SK-N-SH (cell line): ENCODE results near the gene GOLGA8N. TPM values are rescaled to one million over a fixed set of nuclear protein-coding genes. Genes with fewer than 3 reads are reported as not detected.

Experiments
- CTCF ChIA-PET: fragments of 300-600, 350-600 bp; formaldehyde crosslinking; extraction: SDS; loops from one replicate; lab custom pipeline; 2021; lab: Yijun Ruan, JAX
- POLR2A ChIA-PET: fragments of 350-600 bp; sonication (Branson Sonifier 250); formaldehyde crosslinking; extraction: SDS; loops from one replicate; lab custom pipeline; 2020; ENCODE audit warnings: antibody characterized with exemption, inconsistent platforms; lab: Yijun Ruan, JAX
- DNase-seq: peaks from one replicate; pipeline ENCODE4 v3.0.0; 2012
- H2AFZ ChIP-seq: fragments of 200-600 bp; sonication (generic); 2 replicates; pipeline ENCODE4 v1.8.1; 2016; ENCODE audit warnings: antibody characterized with exemption, mild to moderate bottlenecking, low read depth
- H3F3A ChIP-seq: fragments of 200-600 bp; sonication (generic); replicated peaks from 2 replicates; pipeline ENCODE3; 2016; ENCODE audit warnings: antibody characterized with exemption, mild to moderate bottlenecking; ENCODE audit not compliant: insufficient read depth
- H3K27ac ChIP-seq, 2 experiments: fragments of 200-500 bp in 1 of 2; fragments of 200-600 bp in 1 of 2; sonication (Bioruptor generic) in 1 of 2; sonication (generic), shearing (Covaris generic) in 1 of 2; 2 replicates each; pipeline versions ENCODE4 v1.5.1 to v1.6.1; 2014 to 2016; ENCODE audit warnings: low read depth in 2 of 2, inconsistent platforms in 1 of 2, low read length in 1 of 2, mild to moderate bottlenecking in 1 of 2, mixed read lengths in 1 of 2
- H3K27me3 ChIP-seq: fragments of 200-600 bp; sonication (generic), shearing (Covaris generic); 2 replicates; pipeline ENCODE4 v1.6.1; 2016; ENCODE audit warnings: mixed run types; ENCODE audit not compliant: insufficient read depth
- H3K36me3 ChIP-seq, 2 experiments: fragments of 200-500 bp in 1 of 2; fragments of 200-600 bp in 1 of 2; sonication (Bioruptor generic) in 1 of 2; sonication (generic) in 1 of 2; replicated peaks in 1 of 2; 2 replicates each; pipeline versions ENCODE3 to v1.5.1; 2014 to 2016; ENCODE audit warnings: low read length in 1 of 2, mild to moderate bottlenecking in 1 of 2; ENCODE audit not compliant: insufficient read depth in 2 of 2, control insufficient read depth in 1 of 2
- H3K4me1 ChIP-seq, 2 experiments: fragments of 200-500 bp in 1 of 2; fragments of 200-600 bp in 1 of 2; sonication (Bioruptor generic) in 1 of 2; sonication (generic), shearing (Covaris generic) in 1 of 2; 2 replicates each; pipeline versions ENCODE4 v1.5.1 to v1.6.1; 2014 to 2016; ENCODE audit warnings: low read depth in 1 of 2, low read length in 1 of 2, mixed run types in 1 of 2; ENCODE audit not compliant: insufficient read depth in 2 of 2, control insufficient read depth in 1 of 2
- H3K4me2 ChIP-seq: fragments of 200-600 bp; sonication (generic), shearing (Covaris generic); 2 replicates; pipeline ENCODE4 v1.6.1; 2017; ENCODE audit warnings: mixed run types
- H3K4me3 ChIP-seq, 2 experiments: fragments of 200-500 bp in 1 of 2; fragments of 200-600 bp in 1 of 2; sonication (Bioruptor generic) in 1 of 2; sonication (generic), shearing (Covaris generic) in 1 of 2; 2 replicates each; pipeline versions ENCODE4 v1.5.1 to v1.8.1; 2014 to 2016; ENCODE audit warnings: low read depth in 2 of 2, inconsistent platforms in 1 of 2, low read length in 1 of 2, mild to moderate bottlenecking in 1 of 2, mixed read lengths in 1 of 2, moderate library complexity in 1 of 2
- H3K79me2 ChIP-seq: fragments of 200-600 bp; sonication (generic); 2 replicates; pipeline ENCODE4 v1.8.1; 2017; ENCODE audit warnings: mild to moderate bottlenecking; ENCODE audit not compliant: insufficient read depth
- H3K9ac ChIP-seq: fragments of 200-600 bp; sonication (generic); 2 replicates; pipeline ENCODE4 v1.6.1; 2017; ENCODE audit warnings: mixed run types
- H3K9me2 ChIP-seq: fragments of 200-600 bp; sonication (generic); 2 replicates; pipeline ENCODE4 v1.6.1; 2017; ENCODE audit warnings: mixed run types
- H3K9me3 ChIP-seq: fragments of 200-600 bp; sonication (generic); 2 replicates; pipeline ENCODE4 v1.6.1; 2017; ENCODE audit warnings: mixed run types, mild to moderate bottlenecking, moderate library complexity
- H4K20me1 ChIP-seq: fragments of 200-600 bp; sonication (generic); 2 replicates; pipeline ENCODE4 v1.6.1; 2017; ENCODE audit warnings: mild to moderate bottlenecking, mixed run types; ENCODE audit not compliant: insufficient read depth
- FOXM1 ChIP-seq: IDR thresholded peaks from 2 replicates; pipeline ENCODE4 v1.4.0; 2012; ENCODE audit warnings: low read depth, mild to moderate bottlenecking
- GABPA ChIP-seq: IDR thresholded peaks from 2 replicates; pipeline ENCODE4 v1.4.0; 2012; ENCODE audit warnings: low read depth, mild to moderate bottlenecking
- IRF3 ChIP-seq: fragments of 150-350 bp; IDR thresholded peaks from 2 replicates; pipeline ENCODE4 v1.6.1; 2016; ENCODE audit warnings: mild to moderate bottlenecking, low read depth, low read length
- MAX ChIP-seq: IDR thresholded peaks from 2 replicates; pipeline ENCODE4 v1.4.0; 2012; ENCODE audit warnings: low read depth
- NFIC ChIP-seq: IDR thresholded peaks from 2 replicates; pipeline ENCODE4 v1.4.0; 2012; ENCODE audit warnings: borderline replicate concordance
- NRF1 ChIP-seq: IDR thresholded peaks from 2 replicates; pipeline ENCODE4 v1.6.1; 2012; ENCODE audit warnings: low read depth, mild to moderate bottlenecking, low read length
- POLR2AphosphoS5 ChIP-seq: IDR thresholded peaks from 2 replicates; pipeline ENCODE4 v1.6.1; 2012; ENCODE audit warnings: low read depth, low read length
- RAD21 ChIP-seq: IDR thresholded peaks from 2 replicates; pipeline ENCODE4 v1.6.1; 2012; ENCODE audit warnings: mild to moderate bottlenecking, low read length
- RFX5 ChIP-seq: IDR thresholded peaks from 2 replicates; pipeline ENCODE4 v1.6.1; 2012; ENCODE audit warnings: mild to moderate bottlenecking, improper control_type of control experiment, low read length
- RXRA ChIP-seq: IDR thresholded peaks from 2 replicates; pipeline ENCODE4 v1.4.0; 2012; ENCODE audit warnings: low read depth, mild to moderate bottlenecking, borderline replicate concordance
- SIN3A ChIP-seq: IDR thresholded peaks from 2 replicates; pipeline ENCODE4 v1.6.1; 2012; ENCODE audit warnings: low read depth, mild to moderate bottlenecking, low read length, moderate library complexity, borderline replicate concordance
- TAF1 ChIP-seq: IDR thresholded peaks from 2 replicates; pipeline ENCODE4 v1.6.1; 2012; ENCODE audit warnings: low read depth, mild to moderate bottlenecking, low read length, moderate library complexity, borderline replicate concordance
- USF2 ChIP-seq: fragments of 150-350 bp; IDR thresholded peaks from 2 replicates; pipeline ENCODE4 v1.6.1; 2017; ENCODE audit warnings: antibody characterized with exemption, low read length, low read depth, borderline replicate concordance
- YY1 ChIP-seq: IDR thresholded peaks from 2 replicates; pipeline ENCODE4 v1.4.0; 2012; ENCODE audit warnings: low read depth, mild to moderate bottlenecking
- WGBS: methylation state at CpG from one replicate; pipeline ENCODE4 v1.1.6; 2017; ENCODE audit warnings: low lambda C conversion rate; 5-methylcytosine and 5-hydroxymethylcytosine counted together
- polyA plus RNA-seq, 3 experiments: library from polyadenylated mRNA; depleted of rRNA; stranded (reverse); fragments of >200 nt; gene quantifications; 2 replicates each; pipeline ENCODE4 v1.2.3, GENCODE V29; 2012

The GOLGA8N gene
- polyA plus RNA-seq, 1 of the 3 experiments (the other 2 are of a cell fraction) = 1.2 TPM

GRCh38 chr15:32643907-32644445, 50.7 kb downstream of the GOLGA8N start:
- no peak overlapping the region for H3K27ac ChIP-seq
- no peaks in the 10 kb centered on the region for H3K79me2 ChIP-seq
- WGBS = 95% methylated on average over 1 of the region's 1 CpG
- H3F3A ChIP-seq = peaks cover 9% of the 10 kb centered on the region
- H3K9ac ChIP-seq = no peak overlapping the region
- no peaks in the 10 kb centered on the region for H4K20me1 ChIP-seq
- TF ChIP-seq YY1 (no peak), GABPA (no peak), NFIC (no peak), RAD21 (no peak), IRF3 (no peak), MAX (no peak)
- ChIA-PET POLR2A (no interaction called here), CTCF (interaction anchor here (1.4 to 4.6 kb wide), 4 partner anchors 13 to 349 kb away, joined by 3 to 21 read pairs (median 5); no protein-coding TSS in a partner anchor)
- peaks cover 0 to 7% of the 10 kb centered on the region in 2 experiments; a peak in 1 of 4 replicates for H3K4me1 ChIP-seq
- no peak overlapping the region for H2AFZ ChIP-seq
- peaks cover 7 to 9% of the 10 kb centered on the region in 2 experiments for H3K36me3 ChIP-seq
- no peak overlapping the region for H3K4me2 ChIP-seq
- H3K4me3 ChIP-seq = no peak overlapping the region
- no peaks in the 10 kb centered on the region for H3K9me2 ChIP-seq
- no peaks in the 10 kb centered on the region for H3K9me3 ChIP-seq
- no peaks in the 10 kb centered on the region for H3K27me3 ChIP-seq
- no peak for DNase-seq

- Histone ChIP-seq H3K4me3 (no peak overlapping the region), H3K9ac (no peak overlapping the region), H3K4me2 (no peak overlapping the region), H3F3A (peaks cover 5% of the 10 kb centered on the region), H3K27ac (no peak overlapping the region), H4K20me1 (no peaks in the 10 kb centered on the region), H3K9me2 (no peaks in the 10 kb centered on the region), H2AFZ (no peak overlapping the region), H3K36me3 (no peaks in the 10 kb centered on the region), H3K9me3 (no peaks in the 10 kb centered on the region), H3K4me1 (peaks cover 0 to 7% of the 10 kb centered on the region in 2 experiments; a peak in 1 of 4 replicates), H3K79me2 (no peaks in the 10 kb centered on the region), H3K27me3 (no peaks in the 10 kb centered on the region)
- POLR2A ChIA-PET = no interaction called here
- 71% methylated on average over 5 of the region's 5 CpGs for WGBS
- no peak for DNase-seq
- TF ChIP-seq FOXM1 (no peak), RFX5 (no peak), RXRA (no peak), NRF1 (no peak), TAF1 (no peak), SIN3A (no peak), USF2 (no peak), POLR2AphosphoS5 (no peak), YY1 (no peak)
- CTCF ChIA-PET = interaction anchor here (0.9 to 6.8 kb wide), 4 partner anchors 11 to 486 kb away, joined by 3 to 62 read pairs (median 13); no protein-coding TSS in a partner anchor
Measured at GRCh38 chr15:32646291-32646690, 53.0 kb downstream of the GOLGA8N start.
